Keratinocyte (primary cell): ENCODE data around the gene SHROOM3. TPM values are rescaled to one million over a fixed set of nuclear protein-coding genes. Genes with fewer than 3 reads are reported as not detected.

ENCODE experiments used
- DNase-seq: peaks from one replicate; pipeline ENCODE4 v3.0.0-alpha.2; 2011; ENCODE audit warnings: low read depth, missing footprints, low spot score
- FAIRE-seq: peaks from 2 replicates; lab custom pipeline; 2011; peaks lifted over from hg19 to GRCh38; lab: Jason Lieb, UNC
- H2AFZ ChIP-seq: 2 replicates; pipeline ENCODE4 v1.6.0; 2012; ENCODE audit warnings: low read length, control low read depth, inconsistent platforms; ENCODE audit not compliant: control insufficient read depth
- H3K27ac ChIP-seq: 2 replicates; pipeline ENCODE4 v1.5.1; 2011; ENCODE audit warnings: low read length; ENCODE audit not compliant: control insufficient read depth, insufficient read depth
- H3K27me3 ChIP-seq: 3 replicates; pipeline ENCODE4 v1.6.0; 2011; ENCODE audit warnings: low read length; ENCODE audit not compliant: control insufficient read depth, insufficient read depth; ENCODE audit errors: extremely low read depth
- H3K36me3 ChIP-seq, 2 experiments: 2 replicates in 1 of 2; 3 replicates in 1 of 2; pipeline ENCODE4 v1.5.1; 2011; ENCODE audit warnings: low read length in 2 of 2, mild to moderate bottlenecking in 1 of 2; ENCODE audit not compliant: control insufficient read depth in 2 of 2, insufficient read depth in 2 of 2; ENCODE audit errors: extremely low read depth in 1 of 2
- H3K4me1 ChIP-seq: 3 replicates; pipeline ENCODE4 v1.5.1; 2011; ENCODE audit warnings: low read length; ENCODE audit not compliant: control insufficient read depth, insufficient read depth; ENCODE audit errors: extremely low read depth
- H3K4me2 ChIP-seq: 3 replicates; pipeline ENCODE4 v1.6.0; 2011; ENCODE audit warnings: low read depth, low read length; ENCODE audit not compliant: control insufficient read depth, insufficient read depth; ENCODE audit errors: extremely low read depth
- H3K4me3 ChIP-seq, 3 experiments: fragments of 200-600 bp in 1 of 3; sonication (generic) in 1 of 3; 2 replicates in 2 of 3; 3 replicates in 1 of 3; pipeline ENCODE4 v1.5.1; 2011 to 2016; ENCODE audit warnings: low read length in 3 of 3, mild to moderate bottlenecking in 3 of 3, control low read depth in 2 of 3, inconsistent platforms in 1 of 3, low read depth in 1 of 3, mixed read lengths in 1 of 3, mixed run types in 1 of 3, moderate library complexity in 1 of 3; ENCODE audit not compliant: control insufficient read depth in 2 of 3, insufficient read depth in 2 of 3; ENCODE audit errors: extremely low read depth in 1 of 3
- H3K79me2 ChIP-seq: 2 replicates; pipeline ENCODE4 v1.6.0; 2012; ENCODE audit warnings: low read length; ENCODE audit not compliant: control insufficient read depth, insufficient read depth
- H3K9ac ChIP-seq: 3 replicates; pipeline ENCODE4 v1.6.0; 2011; ENCODE audit warnings: low read length; ENCODE audit not compliant: control insufficient read depth, insufficient read depth; ENCODE audit errors: extremely low read depth
- H3K9me1 ChIP-seq: 3 replicates; pipeline ENCODE4 v1.6.0; 2011; ENCODE audit warnings: low read length; ENCODE audit not compliant: control insufficient read depth, insufficient read depth; ENCODE audit errors: extremely low read depth
- H3K9me3 ChIP-seq: 2 replicates; pipeline ENCODE4 v1.5.1; 2012; ENCODE audit warnings: low read depth, low read length; ENCODE audit not compliant: control insufficient read depth
- H4K20me1 ChIP-seq: 3 replicates; pipeline ENCODE4 v1.6.0; 2011; ENCODE audit warnings: low read length; ENCODE audit not compliant: control insufficient read depth, insufficient read depth; ENCODE audit errors: extremely low read depth
- EZH2 ChIP-seq: IDR thresholded peaks from one replicate; pipeline ENCODE4 v1.6.1; 2012; ENCODE audit warnings: inconsistent platforms, mild to moderate bottlenecking, low read length, moderate library complexity
- dilution Hi-C: fragments of 300-500 bp; cut with MboI; formaldehyde crosslinking; loops from one replicate; pipeline ENCODE4 v1.7.0; 2020; ENCODE audit warnings: low sequenced_read_pairs; ENCODE audit not compliant: extremely low pct_ligation_motif_present
- polyA plus RNA-seq, 5 experiments: library from polyadenylated mRNA; depleted of rRNA in 3 of 5; stranded (reverse) in 3 of 5; stranded (forward) in 1 of 5; unstranded in 1 of 5; fragments of >200 nt; gene quantifications; 1 replicate in 1 of 5; 2 replicates in 3 of 5; 3 replicates in 1 of 5; pipeline versions ENCODE4 v1.2.1 to v1.2.3, GENCODE V29; 2011 to 2012; ENCODE audit warnings: missing spikeins in 2 of 5, low read depth in 1 of 5, low replicate concordance in 1 of 5
- TF ChIP-seq, protein P1 (sequence below), 3 experiments: IDR thresholded peaks in 1 of 3; conservative IDR thresholded peaks in 1 of 3; optimal IDR thresholded peaks in 1 of 3; 2 replicates in 2 of 3; 3 replicates in 1 of 3; pipeline versions ENCODE3 to v1.5.1; 2011; ENCODE audit warnings: low read length in 3 of 3, mild to moderate bottlenecking in 3 of 3, moderate library complexity in 2 of 3, control low read depth in 1 of 3, inconsistent platforms in 1 of 3; ENCODE audit not compliant: insufficient read depth in 2 of 3; ENCODE audit errors: extremely low read depth in 1 of 3

The SHROOM3 gene
- polyA plus RNA-seq, 1 donor (not counting 4 experiments of a cell fraction or from before 2014, with no cell fraction given): 4.9 TPM

DNA sequence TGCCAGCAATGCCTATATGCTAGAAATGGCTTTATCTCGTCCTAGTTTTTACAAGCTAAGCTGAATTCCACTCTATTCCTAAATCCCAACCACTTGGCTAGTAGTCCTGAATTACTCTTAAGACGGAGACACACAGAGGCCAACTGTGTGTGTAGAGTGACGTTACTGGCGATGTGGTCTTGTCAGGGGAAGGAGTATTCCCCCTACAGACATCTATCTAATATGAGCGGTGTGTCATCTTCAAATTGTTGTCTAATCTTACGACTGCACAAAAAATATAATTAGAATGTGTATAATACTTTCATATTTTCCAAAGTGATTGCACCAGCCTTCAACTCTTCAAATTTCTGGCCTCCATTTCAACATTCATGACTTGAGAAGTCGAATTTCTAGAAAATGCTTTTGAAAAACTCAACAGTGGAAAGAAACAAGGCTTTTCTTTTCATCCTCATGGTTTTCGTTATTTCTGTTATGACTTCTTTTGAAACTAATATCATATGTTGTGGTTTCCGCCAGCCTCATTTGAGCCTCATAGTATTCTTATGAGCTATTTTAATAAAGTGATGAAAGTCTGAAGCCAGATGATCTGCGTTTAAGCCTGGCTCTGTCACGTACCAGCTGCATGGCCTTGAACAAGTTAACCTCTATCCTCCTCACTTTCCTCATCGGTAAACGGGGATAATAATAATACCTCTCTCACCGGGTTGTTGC, 330.6 kb downstream of the SHROOM3 start:
- Histone ChIP-seq H3K27me3 (no peaks in the 10 kb centered on the region), H3K36me3 (peaks cover 3 to 4% of the 10 kb centered on the region in 2 experiments), H2AFZ (no peak overlapping the region), H3K79me2 (no peaks in the 10 kb centered on the region), H3K9me3 (no peaks in the 10 kb centered on the region), H3K9me1 (no peaks in the 10 kb centered on the region), H3K4me2 (no peak overlapping the region), H3K27ac (no peak overlapping the region), H3K4me1 (no peaks in the 10 kb centered on the region), H4K20me1 (no peaks in the 10 kb centered on the region), H3K4me3 (no peak overlapping the region), H3K9ac (no peak overlapping the region)
- FAIRE-seq (no peak), DNase-seq (no peak)
- no peak for TF ChIP-seq EZH2
- TF ChIP-seq, protein P1, sequence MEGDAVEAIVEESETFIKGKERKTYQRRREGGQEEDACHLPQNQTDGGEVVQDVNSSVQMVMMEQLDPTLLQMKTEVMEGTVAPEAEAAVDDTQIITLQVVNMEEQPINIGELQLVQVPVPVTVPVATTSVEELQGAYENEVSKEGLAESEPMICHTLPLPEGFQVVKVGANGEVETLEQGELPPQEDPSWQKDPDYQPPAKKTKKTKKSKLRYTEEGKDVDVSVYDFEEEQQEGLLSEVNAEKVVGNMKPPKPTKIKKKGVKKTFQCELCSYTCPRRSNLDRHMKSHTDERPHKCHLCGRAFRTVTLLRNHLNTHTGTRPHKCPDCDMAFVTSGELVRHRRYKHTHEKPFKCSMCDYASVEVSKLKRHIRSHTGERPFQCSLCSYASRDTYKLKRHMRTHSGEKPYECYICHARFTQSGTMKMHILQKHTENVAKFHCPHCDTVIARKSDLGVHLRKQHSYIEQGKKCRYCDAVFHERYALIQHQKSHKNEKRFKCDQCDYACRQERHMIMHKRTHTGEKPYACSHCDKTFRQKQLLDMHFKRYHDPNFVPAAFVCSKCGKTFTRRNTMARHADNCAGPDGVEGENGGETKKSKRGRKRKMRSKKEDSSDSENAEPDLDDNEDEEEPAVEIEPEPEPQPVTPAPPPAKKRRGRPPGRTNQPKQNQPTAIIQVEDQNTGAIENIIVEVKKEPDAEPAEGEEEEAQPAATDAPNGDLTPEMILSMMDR (optimal IDR thresholded peaks at IDR 0.05 in 1 of 3, IDR thresholded peaks at IDR 0.05 in 1 of 3, conservative IDR thresholded peaks at IDR 0.05 in 1 of 3; ENCODE audit: extremely low read depth in 1 of 3, insufficient read depth in 2 of 3, low read length in 3 of 3): no peak
- dilution Hi-C loops: no loop called here

DNA sequence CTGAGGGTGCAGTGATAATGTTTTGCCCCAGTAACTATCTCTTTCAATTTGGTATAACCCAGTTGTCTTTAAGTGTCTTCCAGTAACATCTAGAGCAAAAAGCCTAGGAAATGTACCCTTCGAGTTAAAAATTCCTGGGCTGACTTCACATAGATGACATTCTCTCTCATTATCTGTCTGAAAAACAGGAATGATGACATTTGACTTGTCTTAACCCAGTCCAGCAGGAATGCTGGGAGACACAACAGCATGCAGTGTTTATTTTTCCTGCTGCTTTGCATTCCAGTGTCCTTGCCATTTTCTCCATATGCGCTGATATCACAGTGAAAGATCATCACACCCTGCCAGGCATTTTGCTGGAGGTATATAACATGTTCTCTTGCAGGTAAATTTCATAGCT, 333.0 kb downstream of the SHROOM3 start:
- H3K79me2 ChIP-seq: no peaks in the 10 kb centered on the region
- H3K27me3 ChIP-seq: no peaks in the 10 kb centered on the region
- DNase-seq: no peak
- no peak overlapping the region for H3K9ac ChIP-seq
- no peak for FAIRE-seq
- H3K4me2 ChIP-seq: no peak overlapping the region
- dilution Hi-C loops: no loop called here
- no peaks in the 10 kb centered on the region for H3K4me1 ChIP-seq
- H3K4me3 ChIP-seq: no peak overlapping the region
- no peaks in the 10 kb centered on the region for H3K9me3 ChIP-seq
- H3K27ac ChIP-seq: no peak overlapping the region
- peaks cover 7 to 14% of the 10 kb centered on the region in 2 experiments for H3K36me3 ChIP-seq
- no peaks in the 10 kb centered on the region for H4K20me1 ChIP-seq
- no peak overlapping the region for H2AFZ ChIP-seq
- H3K9me1 ChIP-seq: no peaks in the 10 kb centered on the region
- TF ChIP-seq, protein P1 (optimal IDR thresholded peaks at IDR 0.05 in 1 of 3, IDR thresholded peaks at IDR 0.05 in 1 of 3, conservative IDR thresholded peaks at IDR 0.05 in 1 of 3; ENCODE audit: extremely low read depth in 1 of 3, insufficient read depth in 2 of 3, low read length in 3 of 3): no peak
- TF ChIP-seq EZH2: no peak
